GM23248 (cell line): ENCODE results near the gene KCTD10. TPM values are rescaled to one million over a fixed set of nuclear protein-coding genes. Genes with fewer than 3 reads are reported as not detected.
A peak's percentile ranks its signal among the peaks of the same experiment; 100 is the strongest.

Experiments
- DNase-seq: peaks from one replicate; pipeline ENCODE4 v3.0.0-alpha.2; 2015
- H2AFZ ChIP-seq: fragments of 200-600 bp; sonication (generic); 2 replicates; pipeline ENCODE4 v1.6.1; 2016; ENCODE audit warnings: antibody characterized with exemption
- H3F3A ChIP-seq: fragments of 200-600 bp; sonication (generic); 2 replicates; pipeline ENCODE4 v1.6.1; 2016; ENCODE audit warnings: mild to moderate bottlenecking, antibody characterized with exemption, mixed run types; ENCODE audit not compliant: insufficient read depth
- H3K27ac ChIP-seq: fragments of 200-600 bp; sonication (generic); 2 replicates; pipeline ENCODE4 v1.5.1; 2016; ENCODE audit warnings: mild to moderate bottlenecking
- H3K27me3 ChIP-seq: fragments of 200-600 bp; sonication (generic); replicated peaks from 2 replicates; pipeline ENCODE4 v1.6.1; 2016; ENCODE audit warnings: mild to moderate bottlenecking; ENCODE audit not compliant: insufficient read depth
- H3K36me3 ChIP-seq: fragments of 200-600 bp; sonication (generic); 2 replicates; pipeline ENCODE4 v1.6.1; 2016; ENCODE audit warnings: low read depth, mild to moderate bottlenecking
- H3K4me1 ChIP-seq: fragments of 200-600 bp; sonication (generic); 2 replicates; pipeline ENCODE4 v1.6.1; 2016; ENCODE audit warnings: mild to moderate bottlenecking; ENCODE audit not compliant: insufficient read depth
- H3K4me2 ChIP-seq: fragments of 200-600 bp; sonication (generic); one replicate; pipeline ENCODE4 v1.6.1; 2016; ENCODE audit warnings: mild to moderate bottlenecking; ENCODE audit not compliant: unreplicated experiment
- H3K4me3 ChIP-seq: fragments of 200-600 bp; sonication (generic); 2 replicates; pipeline ENCODE4 v1.5.1; 2016; ENCODE audit warnings: mild to moderate bottlenecking
- H3K79me2 ChIP-seq: fragments of 200-600 bp; sonication (generic); 2 replicates; pipeline ENCODE4 v1.6.1; 2016; ENCODE audit warnings: mild to moderate bottlenecking; ENCODE audit not compliant: insufficient read depth
- H3K9ac ChIP-seq: fragments of 200-600 bp; sonication (generic); 2 replicates; pipeline ENCODE4 v1.6.1; 2016; ENCODE audit warnings: mild to moderate bottlenecking
- H3K9me2 ChIP-seq: fragments of 200-600 bp; sonication (generic); 2 replicates; pipeline ENCODE4 v1.6.1; 2016; ENCODE audit warnings: mixed run types, mild to moderate bottlenecking, moderate library complexity; ENCODE audit not compliant: insufficient read depth
- H3K9me3 ChIP-seq: fragments of 200-600 bp; sonication (generic); one replicate; pipeline ENCODE4 v1.6.1; 2017; ENCODE audit warnings: low read depth
- H4K20me1 ChIP-seq: fragments of 200-600 bp; sonication (generic); 2 replicates; pipeline ENCODE4 v1.6.0; 2016; ENCODE audit not compliant: insufficient read depth
- EZH2 ChIP-seq: fragments of 200-600 bp; sonication (generic); IDR thresholded peaks from 2 replicates; pipeline ENCODE4 v1.6.1; 2018; ENCODE audit warnings: antibody characterized with exemption, mild to moderate bottlenecking; ENCODE audit not compliant: insufficient read depth, poor library complexity, severe bottlenecking
- EZH2phosphoT487 ChIP-seq: fragments of 200-600 bp; sonication (generic); IDR thresholded peaks from 2 replicates; pipeline ENCODE4 v1.6.1; 2018; ENCODE audit warnings: antibody characterized with exemption, moderate library complexity, mild to moderate bottlenecking, low read depth; ENCODE audit not compliant: insufficient read depth
- WGBS, 2 experiments: methylation state at CpG; one replicate each; pipeline ENCODE4 v1.1.6; 2015 to 2017; ENCODE audit warnings: low lambda C conversion rate in 2 of 2, low coverage in 1 of 2; ENCODE audit errors: missing lambda C conversion rate in 2 of 2; 5-methylcytosine and 5-hydroxymethylcytosine counted together
- in situ Hi-C: fragments of 300-500 bp; cut with MboI; formaldehyde crosslinking; loops from 2 replicates; pipeline ENCODE4 v1.15.0; 2020
- polyA plus RNA-seq: library from polyadenylated mRNA; unstranded; fragments of >200 nt; fragmentation: Nextera tagmentation; extraction: Ambion mirVana; gene quantifications from 2 replicates; pipeline ENCODE4 v1.2.1, GENCODE V29; 2016
- total RNA-seq: library from RNA; depleted of rRNA; stranded (reverse); fragments of >200 nt; shearing (Covaris generic); gene quantifications from 2 replicates; pipeline ENCODE4 v1.2.3, GENCODE V29; 2014

Gene KCTD10
- total and polyA plus RNA-seq, 2 experiments from 2014 or later: 81.1 to 117 TPM

- H3K4me1 ChIP-seq: peaks cover 65% of the 10 kb centered on the region
- H3K27me3 ChIP-seq: no peaks in the 10 kb centered on the region
- no peaks in the 10 kb centered on the region for H4K20me1 ChIP-seq
- WGBS, 2 experiments: 55 to 56% methylated on average over 2 of the region's 2 CpGs
- H3K79me2 ChIP-seq: peaks cover 85% of the 10 kb centered on the region
- in situ Hi-C loops: no loop called here
- H3K4me3 ChIP-seq: no peak overlapping the region
- H3K36me3 ChIP-seq: peaks cover 27% of the 10 kb centered on the region
- H3K27ac ChIP-seq: no peak overlapping the region
- no peak overlapping the region for H3K4me2 ChIP-seq
- no peak overlapping the region for H2AFZ ChIP-seq
- peaks cover 50% of the 10 kb centered on the region for H3F3A ChIP-seq
- H3K9me3 ChIP-seq: no peaks in the 10 kb centered on the region
- H3K9ac ChIP-seq: no peak overlapping the region
- DNase-seq: no peak
- no peaks in the 10 kb centered on the region for H3K9me2 ChIP-seq
- TF ChIP-seq EZH2phosphoT487 (no peak), EZH2 (no peak)
Observed at GRCh38 chr12:109466305-109466704, 10.8 kb downstream of the KCTD10 start.

DNA sequence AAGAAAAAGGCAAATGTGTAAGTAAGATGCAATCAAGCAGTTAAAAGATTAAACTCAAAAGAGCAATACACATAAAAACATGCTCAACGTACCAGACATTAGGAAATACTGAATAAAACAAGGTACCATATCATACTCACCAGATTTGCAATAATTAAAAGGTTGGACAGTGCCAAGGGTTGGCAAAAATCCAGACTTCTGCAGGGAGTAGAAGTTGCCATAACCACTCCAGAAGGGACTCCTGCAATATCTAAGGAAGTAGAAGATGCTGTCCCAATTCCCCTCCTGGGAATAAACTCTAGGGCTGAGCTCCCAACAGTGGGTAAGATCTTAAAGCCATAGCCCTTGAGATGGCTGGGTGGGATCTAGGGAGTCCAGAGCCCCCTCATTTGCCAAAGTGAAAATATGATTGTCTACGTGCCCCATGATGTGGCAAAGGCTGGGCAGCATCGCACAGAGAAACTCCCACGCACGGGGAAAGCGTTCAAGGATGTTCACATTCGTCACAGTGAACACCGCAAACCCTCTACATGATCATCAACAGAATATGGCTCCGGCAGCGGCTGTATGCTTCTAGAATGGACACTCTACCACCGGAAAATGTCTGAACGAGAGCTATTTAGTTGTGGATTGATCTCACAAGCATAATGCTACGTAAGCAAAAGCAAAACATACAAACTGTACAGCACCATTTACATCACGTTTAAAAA lies 12.3 kb downstream of the KCTD10 start:
- Histone ChIP-seq H3K79me2 (peaks cover 85% of the 10 kb centered on the region), H3K9ac (peak overlapping the region; percentile 89), H3K27me3 (no peaks in the 10 kb centered on the region), H3K27ac (peak overlapping the region; percentile 99), H3K4me3 (peak overlapping the region; percentile 61; the same call in 1 of the 2 replicates), H2AFZ (no peak overlapping the region), H3K9me3 (no peaks in the 10 kb centered on the region), H3K36me3 (peaks cover 28% of the 10 kb centered on the region), H3K4me1 (peaks cover 69% of the 10 kb centered on the region), H3F3A (peaks cover 65% of the 10 kb centered on the region), H3K9me2 (no peaks in the 10 kb centered on the region), H4K20me1 (no peaks in the 10 kb centered on the region), H3K4me2 (peak overlapping the region; percentile 77)
- 88 to 90% methylated on average over 14 of the region's 14 CpGs for WGBS, 2 experiments
- in situ Hi-C loops: no loop called here
- TF ChIP-seq EZH2phosphoT487 (no peak), EZH2 (no peak)
- peak; percentile 44 for DNase-seq

- peaks cover 85% of the 10 kb centered on the region for H3K79me2 ChIP-seq
- no peaks in the 10 kb centered on the region for H3K27me3 ChIP-seq
- H2AFZ ChIP-seq: no peak overlapping the region
- no peaks in the 10 kb centered on the region for H3K9me3 ChIP-seq
- WGBS, 2 experiments: 20 to 21% methylated on average over 4 to 5 of the region's 5 CpGs
- peak overlapping the region; percentile 89 for H3K9ac ChIP-seq
- H3F3A ChIP-seq: peaks cover 72% of the 10 kb centered on the region
- H4K20me1 ChIP-seq: no peaks in the 10 kb centered on the region
- DNase-seq: no peak
- in situ Hi-C loops: no loop called here
- peak overlapping the region; percentile 77 for H3K4me2 ChIP-seq
- H3K27ac ChIP-seq: peak overlapping the region; percentile 99
- peak overlapping the region; percentile 61 for H3K4me3 ChIP-seq
- peaks cover 25% of the 10 kb centered on the region for H3K36me3 ChIP-seq
- H3K4me1 ChIP-seq: peaks cover 71% of the 10 kb centered on the region
- H3K9me2 ChIP-seq: no peaks in the 10 kb centered on the region
- TF ChIP-seq EZH2phosphoT487 (no peak), EZH2 (no peak)
Observed at GRCh38 chr12:109463756-109464155, 13.3 kb downstream of the KCTD10 start.

- no peaks in the 10 kb centered on the region for H3K9me2 ChIP-seq
- peak overlapping the region; percentile 77 for H3K4me2 ChIP-seq
- H2AFZ ChIP-seq: no peak overlapping the region
- peaks cover 85% of the 10 kb centered on the region for H3K79me2 ChIP-seq
- TF ChIP-seq EZH2phosphoT487 (no peak), EZH2 (no peak)
- H3K36me3 ChIP-seq: peaks cover 23% of the 10 kb centered on the region; the same call in 1 of the 2 replicates
- peak overlapping the region; percentile 89 for H3K9ac ChIP-seq
- H4K20me1 ChIP-seq: no peaks in the 10 kb centered on the region
- H3K4me3 ChIP-seq: peak overlapping the region; percentile 61
- no peaks in the 10 kb centered on the region for H3K27me3 ChIP-seq
- peak overlapping the region; percentile 99 for H3K27ac ChIP-seq
- in situ Hi-C loops: no loop called here
- WGBS, 2 experiments: 1 to 2% methylated on average over 14 of the region's 14 CpGs
- H3K9me3 ChIP-seq: no peaks in the 10 kb centered on the region
- DNase-seq: peak; percentile 96
- H3K4me1 ChIP-seq: peaks cover 74% of the 10 kb centered on the region
- H3F3A ChIP-seq: peaks cover 75% of the 10 kb centered on the region
Observed at GRCh38 chr12:109462868-109463692, 14.0 kb downstream of the KCTD10 start.
